CD4-positive, alpha-beta T cell treated with Interleukin-21 for 1 hour (primary cell): ENCODE data around the gene ANK3.

Source experiments
- DNase-seq: peaks from one replicate; pipeline ENCODE4 v3.0.0-alpha.2; 2020

ANK3 gene

GRCh38 chr10:60340973-60341372 is 48.7 kb downstream of the ANK3 start:
- DNase-seq: no peak

GRCh38 chr10:60339757-60340156 is 49.9 kb downstream of the ANK3 start:
- DNase-seq: no peak

GRCh38 chr10:60338786-60339185 is 50.9 kb downstream of the ANK3 start:
- DNase-seq: no peak

- DNase-seq: no peak
Measured at GRCh38 chr10:60338002-60338564, 51.6 kb downstream of the ANK3 start.

- no peak for DNase-seq
Measured at GRCh38 chr10:60336901-60337630, 52.6 kb downstream of the ANK3 start.

GRCh38 chr10:60335708-60336107 is 54.0 kb downstream of the ANK3 start:
- DNase-seq: no peak

- no peak for DNase-seq
Measured at GRCh38 chr10:60334991-60335390, 54.7 kb downstream of the ANK3 start.

- no peak for DNase-seq
Measured at GRCh38 chr10:60332371-60332770, 57.3 kb downstream of the ANK3 start.

- no peak for DNase-seq
Measured at GRCh38 chr10:60331886-60332285, 57.8 kb downstream of the ANK3 start.

GRCh38 chr10:60323162-60323561 is 66.5 kb downstream of the ANK3 start:
- DNase-seq: no peak

- no peak for DNase-seq
Measured at GRCh38 chr10:60320666-60321065, 69.0 kb downstream of the ANK3 start.

- no peak for DNase-seq
Measured at GRCh38 chr10:60316029-60316428, 73.6 kb downstream of the ANK3 start.

GRCh38 chr10:60315311-60315710 is 74.4 kb downstream of the ANK3 start:
- no peak for DNase-seq

GRCh38 chr10:60314069-60314940 is 75.4 kb downstream of the ANK3 start:
- no peak for DNase-seq

- DNase-seq: no peak
Measured at GRCh38 chr10:60313589-60313952, 76.1 kb downstream of the ANK3 start.

- DNase-seq: no peak
Measured at GRCh38 chr10:60312818-60313588, 76.7 kb downstream of the ANK3 start.

GRCh38 chr10:60311821-60312220 is 77.9 kb downstream of the ANK3 start:
- no peak for DNase-seq

- no peak for DNase-seq
Measured at GRCh38 chr10:60310740-60311139, 78.9 kb downstream of the ANK3 start.

GRCh38 chr10:60309891-60310290 is 79.8 kb downstream of the ANK3 start:
- DNase-seq: no peak

- DNase-seq: no peak
Measured at GRCh38 chr10:60309371-60309770, 80.3 kb downstream of the ANK3 start.

- DNase-seq: no peak
Measured at GRCh38 chr10:60305380-60305892, 84.2 kb downstream of the ANK3 start.

GRCh38 chr10:60304829-60305379 is 84.8 kb downstream of the ANK3 start:
- no peak for DNase-seq

- DNase-seq: no peak
Measured at GRCh38 chr10:60303778-60304177, 85.9 kb downstream of the ANK3 start.
